Endometrial microvascular endothelial cells (primary cell): ENCODE measurements around the gene ZDHHC20. TPM values are rescaled to one million over a fixed set of nuclear protein-coding genes. Genes with fewer than 3 reads are reported as not detected.

Experiments
- in situ Hi-C: cut with HindIII; loops from 2 replicates; pipeline ENCODE4 v1.10.0; 2017; ENCODE audit warnings: low sequenced_read_pairs, low pct_unique_long_range_greater_than_20kb; ENCODE audit errors: inconsistent ontology term
- total RNA-seq: library from RNA; depleted of rRNA; stranded (reverse); fragments of >200 nt; gene quantifications from one replicate; pipeline ENCODE4 v1.2.3, GENCODE V29; 2015; ENCODE audit errors: inconsistent ontology term

ZDHHC20 gene, protein sequence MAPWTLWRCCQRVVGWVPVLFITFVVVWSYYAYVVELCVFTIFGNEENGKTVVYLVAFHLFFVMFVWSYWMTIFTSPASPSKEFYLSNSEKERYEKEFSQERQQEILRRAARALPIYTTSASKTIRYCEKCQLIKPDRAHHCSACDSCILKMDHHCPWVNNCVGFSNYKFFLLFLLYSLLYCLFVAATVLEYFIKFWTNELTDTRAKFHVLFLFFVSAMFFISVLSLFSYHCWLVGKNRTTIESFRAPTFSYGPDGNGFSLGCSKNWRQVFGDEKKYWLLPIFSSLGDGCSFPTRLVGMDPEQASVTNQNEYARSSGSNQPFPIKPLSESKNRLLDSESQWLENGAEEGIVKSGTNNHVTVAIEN
- total RNA-seq = 78.5 TPM

DNA sequence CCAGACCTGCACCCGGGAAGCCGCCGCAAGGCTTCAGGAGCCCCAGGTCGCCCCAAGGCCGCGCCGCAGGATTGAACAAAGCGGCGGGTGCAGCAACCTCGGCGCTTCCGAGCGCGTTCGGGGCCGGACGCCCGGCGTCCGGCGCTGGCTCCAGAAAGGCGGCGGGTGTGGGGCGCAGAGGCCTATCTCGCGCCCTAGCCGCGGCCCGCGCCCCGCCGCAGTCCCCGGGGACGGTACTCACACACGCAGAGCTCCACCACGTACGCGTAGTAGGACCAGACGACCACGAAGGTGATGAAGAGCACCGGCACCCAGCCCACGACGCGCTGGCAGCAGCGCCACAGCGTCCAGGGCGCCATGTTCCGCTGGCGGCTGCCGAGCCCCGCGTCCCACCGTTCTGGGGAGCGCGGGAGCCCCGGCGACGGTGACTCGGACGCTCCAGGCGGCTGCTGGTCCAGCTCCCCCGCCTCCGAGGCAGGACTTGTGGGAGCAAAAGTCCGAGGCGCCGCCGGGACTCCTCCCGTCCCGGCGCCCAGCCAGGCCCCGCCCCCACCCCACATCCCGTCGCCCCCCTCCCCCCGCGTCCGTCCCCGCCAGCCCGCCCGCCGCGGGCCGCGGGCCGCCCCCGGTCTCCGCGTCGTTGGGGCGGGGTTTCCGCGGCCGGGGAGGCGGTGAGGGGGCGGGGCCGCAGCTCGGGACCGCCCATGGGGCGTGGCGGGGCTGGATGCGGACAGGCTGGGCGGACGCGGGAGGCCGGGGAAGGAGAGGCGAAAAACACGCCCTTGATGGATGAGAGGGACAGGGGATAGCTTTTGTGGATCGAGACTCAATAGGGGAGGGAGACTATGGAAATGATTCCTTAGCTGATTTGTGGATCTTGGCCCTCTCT lies at the start of gene ZDHHC20:
Gene ZDHHC20, minus strand, starts transcription at position 491 of the 889 bp plus-strand sequence. Its CDS starts 132 bp downstream, at position 359.
- in situ Hi-C loops = no loop called here

DNA sequence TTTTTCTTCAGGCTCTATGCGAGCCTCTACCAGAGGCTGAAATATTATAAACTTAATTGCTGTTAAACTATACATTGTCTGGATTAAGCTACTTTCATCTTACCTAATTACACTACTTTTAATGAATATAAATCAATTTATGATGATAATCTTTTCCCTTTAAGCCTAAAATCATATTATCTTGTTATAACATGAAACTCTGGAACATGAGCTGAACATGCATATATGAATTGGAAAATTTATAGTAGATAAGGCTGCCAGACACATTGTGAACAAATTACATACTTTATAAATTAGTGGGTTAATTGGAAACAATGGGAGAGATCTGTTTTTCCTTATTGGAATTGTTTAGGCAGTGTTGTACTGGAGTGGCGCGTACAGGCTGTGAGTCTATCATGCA lies 45.3 kb upstream of the ZDHHC20 start:
- in situ Hi-C loops = no loop called here

DNA sequence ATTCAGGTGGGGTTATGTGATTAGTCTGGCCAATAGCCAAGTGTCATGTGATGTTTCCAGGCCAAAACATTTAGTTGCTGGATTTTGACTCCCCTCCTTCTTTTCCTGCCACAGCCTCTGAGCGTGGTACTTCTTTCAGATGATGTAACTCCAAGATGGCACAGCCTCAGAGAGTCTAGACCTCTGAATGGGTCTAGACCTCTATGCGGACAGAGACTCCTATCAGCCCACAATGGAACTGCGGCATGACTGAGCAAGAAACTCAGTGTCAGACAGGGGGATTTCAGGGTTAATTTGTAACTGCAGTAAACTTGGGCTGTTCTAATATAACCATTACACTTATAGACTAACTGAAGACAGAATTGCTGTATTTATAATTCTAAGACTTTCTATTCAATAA lies 42.6 kb upstream of the ZDHHC20 start:
- in situ Hi-C loops = no loop called here

DNA sequence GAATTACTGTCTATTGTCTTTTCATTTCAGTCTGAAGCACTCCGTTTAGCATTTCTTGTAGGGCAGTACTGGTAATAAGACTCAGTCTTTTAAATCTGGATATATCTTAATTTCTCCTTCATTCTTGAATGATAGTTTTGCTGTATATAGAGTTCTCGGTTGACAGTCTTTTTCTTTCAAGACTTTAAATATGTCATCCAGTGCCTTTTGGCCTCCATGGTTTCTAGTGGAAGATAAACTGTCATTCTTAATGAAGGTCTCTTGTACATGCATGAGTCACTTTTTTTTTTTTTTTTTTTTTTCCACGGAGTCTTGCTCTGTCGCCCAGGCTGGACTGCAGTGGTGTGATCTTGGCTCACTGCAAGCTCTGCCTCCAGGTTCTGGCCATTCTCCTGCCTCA lies 27.2 kb upstream of the ZDHHC20 start:
- in situ Hi-C loops = no loop called here

DNA sequence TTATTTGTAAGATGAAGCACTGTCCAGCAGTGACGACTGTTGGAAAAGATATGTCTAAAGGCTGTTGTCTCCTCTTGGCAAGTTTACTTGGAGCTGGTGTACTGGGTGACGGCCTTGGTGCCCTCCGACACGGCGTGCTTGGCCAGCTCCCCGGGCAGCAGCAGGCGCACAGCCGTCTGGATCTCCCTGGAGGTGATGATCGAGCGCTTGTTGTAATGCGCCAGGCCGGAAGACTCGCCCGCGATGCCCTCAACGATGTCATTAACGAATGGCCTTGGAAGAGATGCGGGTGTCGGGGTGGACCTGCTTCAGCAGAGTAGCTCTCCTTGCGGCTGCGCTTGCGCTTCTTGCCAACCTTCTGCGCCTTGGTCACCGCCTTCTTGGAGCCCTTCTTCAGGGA lies 24.6 kb upstream of the ZDHHC20 start:
- in situ Hi-C loops = no loop called here

DNA sequence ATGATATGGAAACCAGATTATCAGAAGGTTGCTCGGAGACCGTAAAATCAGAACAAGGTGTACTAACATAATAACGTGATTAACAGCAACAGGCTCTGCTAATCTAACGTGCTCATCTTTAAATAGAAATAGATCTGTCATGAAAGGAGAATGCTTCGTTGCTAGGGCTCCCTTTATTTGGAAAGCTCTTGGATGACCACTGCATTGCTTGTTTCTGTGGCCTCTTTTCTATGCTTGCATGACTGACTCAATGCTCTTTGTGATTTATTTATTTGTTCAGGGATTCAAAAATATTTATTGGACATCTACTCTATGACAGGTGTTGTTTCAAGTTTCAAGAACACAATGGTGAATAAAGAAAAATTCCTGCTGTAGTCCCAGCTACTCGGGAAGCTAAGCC lies 22.3 kb upstream of the ZDHHC20 start:
- in situ Hi-C loops = no loop called here

DNA sequence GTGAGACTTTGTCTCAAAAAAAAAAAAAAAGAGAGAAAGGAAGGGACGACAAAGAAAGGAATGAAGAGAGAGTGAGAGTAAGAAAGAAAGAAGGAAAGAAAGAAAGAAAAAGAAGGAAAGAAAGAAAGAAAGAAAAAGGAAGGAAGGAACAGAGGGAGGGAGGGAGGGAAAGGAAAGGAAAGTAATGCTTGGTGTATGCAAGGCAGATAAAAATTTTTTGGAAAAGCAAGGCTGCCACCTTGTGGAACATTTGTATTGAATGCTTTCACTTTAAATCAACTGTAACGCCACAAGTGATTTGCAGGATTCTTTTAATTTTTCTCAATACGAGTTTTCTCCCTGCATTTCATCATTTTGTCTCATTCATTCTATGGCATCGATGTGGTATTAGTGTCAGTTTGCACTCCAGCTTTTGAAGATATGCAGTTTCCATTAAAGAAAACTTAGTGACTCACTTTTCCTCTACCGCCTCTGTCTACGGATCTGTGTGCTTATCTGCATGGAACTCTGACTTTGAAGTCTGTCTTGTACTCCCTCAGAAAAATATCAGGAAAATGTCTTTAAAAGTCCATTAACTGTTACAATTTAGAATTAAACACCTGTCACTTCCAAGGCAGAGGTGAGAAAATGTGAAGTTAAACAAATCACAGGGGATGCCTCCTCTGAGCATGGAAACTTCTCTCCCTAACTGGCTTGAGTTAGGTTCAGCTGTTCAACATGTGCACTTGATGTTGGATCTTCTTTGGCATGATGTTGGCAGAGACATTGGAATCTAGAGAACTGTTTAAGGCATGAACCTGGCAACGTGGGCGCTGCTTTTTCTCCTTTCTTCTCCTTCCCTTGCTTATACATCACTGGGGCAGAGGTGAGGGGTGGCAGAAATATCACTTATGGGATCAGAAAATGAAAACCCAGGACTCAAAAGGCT lies 20.0 kb upstream of the ZDHHC20 start:
- in situ Hi-C loops = no loop called here

DNA sequence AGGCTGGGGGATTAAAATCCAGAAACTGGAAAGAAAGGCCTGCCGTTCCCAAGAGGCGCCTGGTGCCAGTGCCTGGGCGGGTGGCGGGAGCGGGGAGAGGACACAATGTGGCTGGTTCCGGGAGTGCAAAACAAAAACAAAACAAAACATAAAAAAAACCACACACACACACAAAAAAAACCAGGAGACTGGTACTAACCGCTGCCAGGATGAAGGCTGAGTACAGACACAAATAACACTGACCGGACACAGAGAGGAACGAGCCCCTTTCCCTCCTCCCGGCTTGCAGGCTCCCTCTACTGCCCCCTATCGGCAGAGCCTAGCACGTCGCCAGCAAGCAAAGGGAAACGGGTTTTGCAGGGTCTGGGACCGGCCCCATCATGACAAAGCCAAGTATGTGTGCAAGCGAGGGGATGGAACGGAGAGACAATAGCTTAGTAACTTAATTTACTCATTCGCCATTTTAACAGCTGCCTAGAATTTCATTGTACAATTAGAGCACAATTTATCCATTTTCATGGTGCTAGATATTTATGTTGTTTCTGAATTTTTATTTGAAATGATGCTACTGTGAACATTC lies 17.9 kb upstream of the ZDHHC20 start:
- in situ Hi-C loops = no loop called here

DNA sequence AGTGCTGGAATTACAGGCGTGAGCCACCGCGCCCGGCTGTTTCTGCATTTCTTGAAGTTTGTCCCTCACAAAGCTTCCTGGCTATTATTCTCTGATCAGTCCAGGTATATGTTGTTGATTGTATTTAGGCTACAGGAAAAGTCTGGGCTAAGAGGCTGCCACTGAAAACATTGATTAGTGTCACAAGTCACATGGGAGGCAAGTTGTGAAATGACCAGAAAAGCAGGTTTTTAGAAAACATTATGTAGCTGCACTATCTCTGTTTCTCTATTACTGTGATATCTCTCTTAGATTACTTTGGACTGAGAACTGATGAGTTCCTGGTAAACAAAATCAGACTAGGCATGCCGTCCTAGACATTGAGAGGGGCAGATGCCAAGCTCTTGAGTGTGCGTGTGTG lies 16.0 kb upstream of the ZDHHC20 start:
- in situ Hi-C loops = no loop called here

DNA sequence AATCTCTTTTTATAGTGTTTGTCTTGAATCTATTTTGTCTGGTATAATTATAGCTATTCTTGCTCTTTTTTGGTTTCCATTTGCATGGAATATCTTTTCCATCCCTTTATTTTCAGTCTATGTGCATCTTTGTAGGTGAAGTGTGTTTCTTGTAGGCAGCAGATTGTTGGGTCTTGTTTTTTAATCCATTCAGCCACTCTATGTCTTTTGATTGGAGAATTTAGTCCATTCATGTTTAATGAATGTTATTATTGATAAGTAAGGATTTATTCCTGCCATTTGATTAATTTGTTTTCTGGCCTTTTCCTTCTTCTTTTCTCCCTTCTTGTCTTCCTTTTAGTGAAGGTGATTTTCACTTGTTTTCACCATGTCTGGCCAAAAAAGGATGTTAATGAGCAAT lies 11.7 kb upstream of the ZDHHC20 start:
- in situ Hi-C loops = no loop called here

DNA sequence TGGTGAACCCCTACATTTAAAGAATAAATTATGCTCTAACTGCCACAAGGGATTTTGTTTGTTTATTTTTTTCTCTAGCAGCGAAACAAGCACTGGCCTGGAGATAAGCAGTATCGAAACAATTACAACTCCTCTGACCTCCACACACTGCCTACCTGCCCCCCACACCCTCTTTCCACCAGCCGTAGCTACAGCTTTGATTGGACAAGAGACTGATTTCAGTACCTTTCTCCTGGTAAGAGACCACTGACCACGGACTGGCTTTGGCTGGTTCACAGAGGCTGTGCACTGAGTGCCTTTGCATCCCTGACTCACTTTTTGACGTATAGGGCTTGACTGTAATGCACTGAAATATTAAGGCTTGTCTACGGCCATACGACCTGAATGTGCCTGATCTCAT lies 7.4 kb upstream of the ZDHHC20 start:
- in situ Hi-C loops = no loop called here

DNA sequence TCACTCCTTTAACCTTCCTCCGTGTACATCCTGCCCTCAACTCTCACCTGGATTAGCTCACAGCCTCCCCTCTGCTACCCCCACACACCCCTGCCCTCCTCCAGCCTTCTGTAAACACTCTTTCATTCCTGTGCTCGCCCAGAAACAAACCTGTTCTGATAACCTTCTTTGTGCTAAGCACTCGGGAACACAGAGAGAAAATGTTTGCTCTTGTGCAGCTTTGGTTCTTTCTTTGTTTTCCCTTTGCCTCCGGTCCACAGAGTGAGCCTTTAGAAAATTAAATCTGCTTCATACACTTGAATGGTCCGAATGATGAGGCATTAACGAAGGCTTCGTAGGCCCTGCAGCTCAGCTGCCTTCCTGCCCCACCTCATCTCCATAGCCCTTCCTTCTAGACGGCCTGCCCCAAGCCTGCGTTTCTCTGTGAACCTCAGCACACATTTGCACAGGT lies 6.6 kb upstream of the ZDHHC20 start:
- in situ Hi-C loops = no loop called here

DNA sequence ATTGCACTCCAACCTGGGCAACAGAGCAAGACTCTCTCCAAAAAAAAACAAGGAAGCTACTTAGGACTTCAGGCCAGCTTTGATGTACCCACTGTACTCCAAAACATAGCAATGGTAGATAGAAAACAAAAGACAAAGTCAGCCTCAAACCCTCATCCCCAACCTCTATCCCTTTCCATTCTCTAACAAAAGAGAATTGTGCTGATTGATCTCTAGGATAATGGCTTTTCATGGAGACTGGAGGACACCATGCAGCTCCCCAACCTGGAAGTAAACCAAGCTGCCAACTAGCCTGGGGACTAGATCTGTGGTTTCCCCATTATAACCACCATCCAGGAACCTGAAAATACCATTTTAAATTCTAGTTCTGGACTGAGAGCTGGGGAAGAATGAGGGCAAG lies 4.3 kb upstream of the ZDHHC20 start:
- in situ Hi-C loops = no loop called here

DNA sequence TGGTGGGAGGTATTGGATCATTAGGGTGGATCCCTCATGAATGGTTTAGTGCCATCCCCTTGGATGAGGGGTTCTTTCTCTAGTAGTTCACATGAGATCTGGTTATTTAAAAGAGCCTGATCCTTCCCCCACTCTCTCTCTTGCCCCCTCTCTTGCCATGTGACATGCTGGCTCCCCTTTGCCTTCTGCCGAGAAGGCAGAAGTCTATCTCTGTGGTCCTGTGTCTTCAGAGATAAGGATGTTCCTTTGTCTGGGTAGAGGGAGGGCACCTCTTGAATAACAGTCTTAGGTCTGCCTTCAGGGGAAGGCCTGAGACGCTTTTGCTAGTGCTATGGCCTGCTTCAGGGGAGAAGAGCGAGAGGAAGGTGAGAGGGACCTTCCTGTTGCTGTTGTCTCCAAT lies 2.0 kb upstream of the ZDHHC20 start:
- in situ Hi-C loops = no loop called here

DNA sequence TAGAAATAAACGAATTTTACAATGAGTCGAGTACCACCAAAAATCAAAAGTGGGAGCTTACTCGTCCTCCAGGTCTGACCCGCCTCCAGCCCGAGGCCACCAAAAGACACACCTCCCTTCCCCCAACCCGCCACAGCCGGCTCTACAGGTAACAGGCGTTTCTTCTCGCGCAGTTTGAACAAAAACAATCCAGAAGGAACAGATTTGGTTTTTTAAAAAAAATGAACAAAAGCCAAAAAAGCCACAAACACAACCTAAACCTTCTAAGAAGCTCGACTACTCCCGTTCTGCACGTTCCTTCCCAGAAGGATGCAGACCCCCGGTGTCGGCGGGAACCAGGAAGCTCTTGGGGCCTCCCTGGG lies 671 bp downstream of the ZDHHC20 start:
- in situ Hi-C loops = no loop called here

DNA sequence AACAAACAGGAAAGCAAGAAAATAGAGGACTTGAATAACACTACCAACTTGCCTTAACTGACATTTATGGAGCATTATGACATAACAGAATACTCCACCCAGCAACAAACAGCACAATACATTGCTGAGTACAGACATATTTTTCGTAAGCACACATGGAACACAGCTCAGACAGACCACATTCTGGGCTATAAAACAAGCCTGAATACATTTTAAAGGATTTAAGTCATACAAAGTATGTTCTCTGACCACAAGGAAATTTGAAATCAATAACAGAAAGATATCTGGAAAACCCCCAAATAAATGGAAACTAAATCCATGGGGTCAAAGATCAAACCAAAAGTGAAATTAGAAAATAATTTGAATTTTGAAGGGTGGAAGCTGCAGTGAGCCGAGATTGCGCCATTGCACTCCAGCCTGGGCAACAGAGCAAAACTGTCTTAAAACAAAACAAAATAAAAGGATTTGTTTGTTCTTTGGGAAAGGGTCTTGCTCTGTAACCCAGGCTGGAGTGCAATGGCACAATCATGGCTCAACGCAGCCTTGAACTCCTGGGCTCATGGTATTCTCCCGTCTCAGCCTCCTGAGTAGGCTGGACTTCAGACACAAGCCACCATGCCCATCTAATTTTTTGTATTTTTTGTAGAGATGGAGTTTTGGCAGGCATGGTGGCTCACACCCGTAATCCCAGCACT lies 5.6 kb downstream of the ZDHHC20 start:
- in situ Hi-C loops = no loop called here

DNA sequence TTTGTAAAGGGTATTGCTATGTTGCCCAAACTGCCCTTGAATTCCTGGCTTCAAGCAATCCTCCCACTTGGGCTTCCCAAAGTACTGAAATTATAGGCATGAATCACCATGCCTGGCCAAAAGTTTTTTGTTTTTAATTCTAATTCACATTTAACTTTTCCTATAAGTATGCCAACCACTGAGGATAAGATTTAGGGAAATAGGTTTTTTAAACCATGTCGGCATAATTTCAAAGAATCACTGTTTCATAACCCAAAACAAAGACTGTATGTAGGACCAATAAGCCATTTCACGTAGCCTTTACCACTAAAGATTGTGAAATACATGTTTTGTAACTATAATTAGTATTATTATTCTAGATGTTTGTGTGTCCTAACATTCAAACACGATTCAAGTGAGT lies 8.2 kb downstream of the ZDHHC20 start:
- in situ Hi-C loops = no loop called here

DNA sequence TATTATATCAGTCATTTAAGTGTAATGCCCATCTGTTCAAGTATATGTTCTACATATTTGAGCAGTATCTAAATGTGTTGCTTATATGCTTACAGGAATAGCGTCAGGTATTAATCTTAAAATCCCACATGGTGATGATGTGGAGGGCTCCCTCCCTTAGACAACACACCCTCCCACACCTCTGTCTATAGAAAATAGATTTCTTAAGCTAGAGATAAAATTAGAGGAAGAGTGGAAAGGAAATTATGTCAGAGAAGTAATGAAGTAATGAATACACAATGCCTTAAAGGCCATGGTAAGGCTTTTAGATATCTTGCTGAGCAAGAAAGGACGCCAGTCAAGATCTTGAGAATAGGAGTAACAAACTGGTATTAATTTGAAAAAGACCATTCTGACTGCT lies 12.4 kb downstream of the ZDHHC20 start:
- in situ Hi-C loops = no loop called here
